Thoracic aorta (tissue), 2 donors: ENCODE measurements around the gene TENM4. TPM values are rescaled to one million over a fixed set of nuclear protein-coding genes. Genes with fewer than 3 reads are reported as not detected.
A peak's percentile ranks its signal among the peaks of the same experiment; 100 is the strongest.

Experiments used
- ATAC-seq: fragments of 150-250 bp; one replicate; pipeline ENCODE4 v1.8.0; 2017; ENCODE audit warnings: low read depth; ENCODE audit not compliant: insufficient number of reproducible peaks, low FRiP score
- DNase-seq: peaks from one replicate; pipeline ENCODE4 v3.0.0-alpha.2; 2020; ENCODE audit warnings: low spot score
- H3K27ac ChIP-seq, 2 donors: fragments of 200-600 bp; sonication (generic); 1 replicate in 1 of 2; 2 replicates in 1 of 2; pipeline ENCODE4 v1.5.1; 2016; ENCODE audit warnings: mild to moderate bottlenecking in 2 of 2, moderate library complexity in 2 of 2
- H3K27me3 ChIP-seq: fragments of 200-600 bp; sonication (generic); replicated peaks from 2 replicates; pipeline ENCODE4 v1.6.0; 2016; ENCODE audit warnings: mild to moderate bottlenecking; ENCODE audit not compliant: insufficient read depth
- H3K36me3 ChIP-seq: fragments of 200-600 bp; sonication (generic); one replicate; pipeline ENCODE4 v1.5.1; 2016
- H3K4me1 ChIP-seq, 2 donors: fragments of 200-600 bp; sonication (generic); 1 replicate in 1 of 2; 2 replicates in 1 of 2; pipeline versions ENCODE4 v1.5.1 to v1.6.0; 2016; ENCODE audit warnings: low read depth in 2 of 2, mild to moderate bottlenecking in 1 of 2; ENCODE audit not compliant: control insufficient read depth in 1 of 2
- H3K4me3 ChIP-seq: fragments of 200-600 bp; sonication (generic); 2 replicates; pipeline ENCODE4 v1.5.1; 2016; ENCODE audit warnings: mild to moderate bottlenecking
- H3K9me3 ChIP-seq: fragments of 200-600 bp; sonication (generic); 2 replicates; pipeline ENCODE4 v1.5.1; 2016
- total RNA-seq, 2 donors: library from RNA; depleted of rRNA; stranded (reverse); fragments of >200 nt; gene quantifications; one replicate each; pipeline versions ENCODE4 v1.1.0 to v1.2.3, GENCODE V29; 2016
- TF ChIP-seq, protein P1 (sequence below): fragments of 200-600 bp; sonication (generic); IDR thresholded peaks from one replicate; pipeline ENCODE4 v1.5.1; 2019; ENCODE audit warnings: antibody characterized with exemption

Gene TENM4
- total RNA-seq, 2 donors from 2014 or later = 6.1 to 13.3 TPM

DNA sequence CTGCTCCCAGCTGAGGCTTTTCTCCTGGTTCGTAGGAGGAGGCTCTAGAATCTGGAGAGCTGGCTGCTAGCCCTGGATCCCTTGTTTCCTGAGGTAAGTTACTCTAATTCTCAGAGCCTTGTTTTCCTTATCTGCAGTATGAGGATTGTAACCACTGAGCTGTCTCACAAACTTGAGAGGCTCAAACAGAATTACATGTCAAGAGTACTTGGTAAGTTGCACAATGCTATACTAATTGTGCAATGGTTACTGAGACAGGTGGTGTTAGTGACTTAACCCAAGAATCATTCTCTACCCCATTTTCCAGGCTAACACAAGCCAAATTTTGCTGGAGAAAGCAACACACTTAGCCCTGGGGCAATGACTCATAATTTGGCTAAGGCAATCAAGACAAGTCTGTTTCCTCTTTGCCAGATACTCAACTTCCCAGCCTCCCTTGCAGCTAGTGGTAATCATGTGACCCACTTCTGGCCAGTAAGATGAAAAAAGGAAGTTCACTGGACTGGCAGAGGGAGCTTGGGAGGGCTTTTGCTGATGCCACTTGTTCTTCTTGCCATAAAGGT lies 348.0 kb downstream of the TENM4 start:
- DNase-seq (no peak), ATAC-seq (peak; percentile 95)
- H3K4me3 ChIP-seq = no peak overlapping the region
- H3K4me1 ChIP-seq = peaks cover 9 to 23% of the 10 kb centered on the region in 2 donors
- peaks cover 8% of the 10 kb centered on the region for H3K9me3 ChIP-seq
- H3K36me3 ChIP-seq = no peaks in the 10 kb centered on the region
- H3K27ac ChIP-seq = peak overlapping the region in 1 of 2 donors; percentile 63
- TF ChIP-seq, protein P1, sequence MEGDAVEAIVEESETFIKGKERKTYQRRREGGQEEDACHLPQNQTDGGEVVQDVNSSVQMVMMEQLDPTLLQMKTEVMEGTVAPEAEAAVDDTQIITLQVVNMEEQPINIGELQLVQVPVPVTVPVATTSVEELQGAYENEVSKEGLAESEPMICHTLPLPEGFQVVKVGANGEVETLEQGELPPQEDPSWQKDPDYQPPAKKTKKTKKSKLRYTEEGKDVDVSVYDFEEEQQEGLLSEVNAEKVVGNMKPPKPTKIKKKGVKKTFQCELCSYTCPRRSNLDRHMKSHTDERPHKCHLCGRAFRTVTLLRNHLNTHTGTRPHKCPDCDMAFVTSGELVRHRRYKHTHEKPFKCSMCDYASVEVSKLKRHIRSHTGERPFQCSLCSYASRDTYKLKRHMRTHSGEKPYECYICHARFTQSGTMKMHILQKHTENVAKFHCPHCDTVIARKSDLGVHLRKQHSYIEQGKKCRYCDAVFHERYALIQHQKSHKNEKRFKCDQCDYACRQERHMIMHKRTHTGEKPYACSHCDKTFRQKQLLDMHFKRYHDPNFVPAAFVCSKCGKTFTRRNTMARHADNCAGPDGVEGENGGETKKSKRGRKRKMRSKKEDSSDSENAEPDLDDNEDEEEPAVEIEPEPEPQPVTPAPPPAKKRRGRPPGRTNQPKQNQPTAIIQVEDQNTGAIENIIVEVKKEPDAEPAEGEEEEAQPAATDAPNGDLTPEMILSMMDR = no peak
- no peaks in the 10 kb centered on the region for H3K27me3 ChIP-seq

DNA sequence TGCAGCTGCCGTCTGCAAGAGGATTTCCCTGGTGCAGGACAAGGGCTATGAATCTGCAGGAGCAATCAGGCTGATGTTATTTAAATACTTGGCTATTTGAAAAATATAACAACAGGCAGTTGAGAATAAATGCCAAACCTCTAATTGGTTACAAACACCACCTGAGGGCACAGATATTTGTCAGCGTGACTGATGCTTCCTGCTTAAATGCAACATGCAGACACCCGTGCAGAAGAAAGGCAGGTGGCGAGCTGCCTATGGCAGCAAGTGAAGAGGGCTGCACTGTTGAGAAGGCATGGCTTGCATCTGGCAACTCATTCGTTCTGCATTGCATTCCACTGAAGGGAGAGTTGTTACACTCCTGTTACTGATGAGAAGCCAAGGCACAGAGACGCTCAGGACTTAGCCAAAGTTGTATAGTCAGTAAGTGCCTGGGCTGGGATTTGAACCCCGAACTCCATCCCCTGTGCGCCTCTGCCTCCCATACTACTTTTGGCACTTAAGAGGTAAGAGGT lies 350.6 kb downstream of the TENM4 start:
- Histone ChIP-seq H3K4me3 (no peak overlapping the region), H3K4me1 (peaks cover 6 to 24% of the 10 kb centered on the region in 2 donors), H3K27ac (no peak overlapping the region), H3K9me3 (peaks cover 8% of the 10 kb centered on the region), H3K27me3 (no peaks in the 10 kb centered on the region), H3K36me3 (no peaks in the 10 kb centered on the region)
- DNase-seq = no peak
- TF ChIP-seq, protein P1 = no peak
- ATAC-seq = no peak

DNA sequence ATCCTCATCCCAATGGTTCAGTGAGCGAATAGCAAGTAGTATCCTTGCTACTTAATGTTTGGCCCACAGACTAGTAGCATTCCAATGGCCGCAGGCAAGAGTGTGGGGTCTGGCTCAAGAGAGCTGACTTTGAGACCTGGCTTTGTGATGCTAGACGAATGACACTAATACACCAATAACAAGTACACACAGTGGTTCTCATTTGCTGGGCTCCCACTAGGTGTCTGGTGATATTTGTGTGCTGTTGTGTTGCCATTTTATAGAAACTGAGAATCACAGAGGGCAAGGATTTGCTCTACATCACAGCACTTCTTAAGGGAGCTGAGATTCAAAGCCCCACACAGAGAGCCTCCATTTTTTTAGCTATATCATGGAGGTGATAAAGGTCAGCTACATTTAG lies 351.2 kb downstream of the TENM4 start:
- DNase-seq (no peak), ATAC-seq (no peak)
- no peaks in the 10 kb centered on the region for H3K36me3 ChIP-seq

DNA sequence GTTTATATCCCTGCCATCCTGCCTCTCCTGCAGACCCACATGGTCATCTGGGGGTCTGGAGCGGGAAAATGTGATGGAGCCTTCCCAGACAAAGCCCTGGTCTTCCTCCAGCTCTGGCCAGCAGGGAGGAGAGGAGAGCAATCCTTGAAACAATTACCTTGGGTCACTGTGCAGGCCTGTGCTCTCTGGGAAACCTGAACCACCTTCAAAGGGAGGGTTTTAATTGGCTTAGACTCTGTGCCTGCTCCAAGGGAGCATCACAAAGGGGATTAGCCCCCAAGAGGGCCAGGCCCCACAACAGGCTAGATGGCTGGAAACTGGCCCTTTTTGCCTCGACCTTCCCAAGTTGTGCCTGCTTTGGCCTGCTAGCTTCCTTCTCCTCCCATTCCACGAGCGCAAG lies 351.9 kb downstream of the TENM4 start:
- no peaks in the 10 kb centered on the region for H3K36me3 ChIP-seq
- no peak overlapping the region for H3K27ac ChIP-seq
- peaks cover 8% of the 10 kb centered on the region for H3K9me3 ChIP-seq
- ATAC-seq (no peak), DNase-seq (no peak)
- no peaks in the 10 kb centered on the region for H3K27me3 ChIP-seq
- TF ChIP-seq, protein P1 = no peak
- H3K4me3 ChIP-seq = no peak overlapping the region
- peaks cover 6 to 24% of the 10 kb centered on the region in 2 donors for H3K4me1 ChIP-seq

More for the DNA sequence above, 351.2 kb downstream of the TENM4 start:
- Histone ChIP-seq H3K27me3 (no peaks in the 10 kb centered on the region), H3K4me1 (peaks cover 6 to 24% of the 10 kb centered on the region in 2 donors), H3K4me3 (no peak overlapping the region), H3K27ac (no peak overlapping the region), H3K9me3 (peaks cover 8% of the 10 kb centered on the region)
- TF ChIP-seq, protein P1 = no peak

- Histone ChIP-seq H3K27ac (no peak overlapping the region), H3K27me3 (no peaks in the 10 kb centered on the region), H3K4me1 (peaks cover 6 to 24% of the 10 kb centered on the region in 2 donors), H3K4me3 (no peak overlapping the region), H3K9me3 (no peaks in the 10 kb centered on the region), H3K36me3 (no peaks in the 10 kb centered on the region)
- DNase-seq = no peak
- ATAC-seq = no peak
- TF ChIP-seq, protein P1 = no peak
Observed at GRCh38 chr11:79087961-79088318, 352.9 kb downstream of the TENM4 start.
